A549 treated with GW870086 at 1 μM for 4 hours (cell line): ENCODE results near the gene SH2B2. TPM values are rescaled to one million over a fixed set of nuclear protein-coding genes. Genes with fewer than 3 reads are reported as not detected.

Source experiments
- total RNA-seq: library from RNA; stranded (reverse); fragments of 200-300 nt; extraction: Qiagen RNA extraction; gene quantifications from 5 replicates; pipeline ENCODE4 v1.2.3, GENCODE V29; 2022; ENCODE audit warnings: low read depth

SH2B2 gene
- 2.1 to 3.8 TPM (median 3.6 TPM) in 5 replicates for total RNA-seq

GRCh38 chr7:102286237-102287110 is at the start of gene SH2B2:
TSS of gene SH2B2 (plus strand) at chr7:102286868. CDS start at chr7:102300551, 13,683 bp downstream.

GRCh38 chr7:102356344-102356743 is 69.7 kb downstream of the SH2B2 start, which contains the start of gene SPDYE6:
TSS of gene SPDYE6 (minus strand) at chr7:102356444. CDS start at chr7:102356023, 421 bp downstream.

Other genes with a start within 250 kb of the SH2B2 start
- not detected in 5 replicates for gene SPDYE6, start 69.6 kb downstream of the SH2B2 start, total RNA-seq
- 21.2 to 24.5 TPM (median 23.0 TPM) in 5 replicates for gene PRKRIP1, start 109.5 kb downstream of the SH2B2 start, total RNA-seq
- 29.7 to 36.7 TPM (median 32.1 TPM) in 5 replicates for gene ORAI2, start 146.7 kb downstream of the SH2B2 start, total RNA-seq
- gene ALKBH4, start 178.0 kb downstream of the SH2B2 start, total RNA-seq, result 9.1 to 14.4 TPM (median 11.4 TPM) in 5 replicates
- 25.5 to 31.2 TPM (median 29.0 TPM) in 5 replicates for gene LRWD1, start 178.1 kb downstream of the SH2B2 start, total RNA-seq
- 103 to 112 TPM (median 105 TPM) in 5 replicates for gene POLR2J, start 192.1 kb downstream of the SH2B2 start, total RNA-seq
- gene RASA4B, start 230.9 kb downstream of the SH2B2 start, total RNA-seq, result 1.1 to 2.4 TPM (median 2.1 TPM) in 5 replicates